GM03348 (cell line): ENCODE results near the gene CTDP1.
"Not testable (repeated sequence)": the region's sequence is repeated elsewhere in the genome, so short reads cannot be mapped to it uniquely, and the experiment has no call there.

Experiments used
- DNase-seq: peaks from one replicate; pipeline ENCODE4 v3.0.0; 2012; ENCODE audit warnings: low spot score

The CTDP1 gene

DNA sequence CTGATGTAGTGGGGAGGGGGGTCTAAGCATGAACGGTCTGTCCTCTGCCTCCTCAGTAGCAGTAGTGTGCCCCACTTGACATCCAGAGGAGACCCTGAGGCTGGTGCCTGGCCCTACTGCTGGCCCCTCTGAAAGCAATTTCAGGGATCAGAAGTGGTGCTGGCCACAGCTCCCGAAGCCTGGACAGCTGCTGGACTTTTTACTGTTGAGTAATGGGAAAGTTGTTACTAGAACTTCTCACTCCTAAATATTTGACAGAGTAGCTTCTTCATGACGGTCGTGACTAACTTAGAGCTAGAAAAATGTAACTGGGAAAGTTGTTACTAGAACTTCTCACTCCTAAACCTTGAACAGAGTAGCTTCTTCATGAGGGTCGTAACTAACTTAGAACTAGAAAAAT is 23.3 kb downstream of the CTDP1 start:
- DNase-seq: no peak

DNA sequence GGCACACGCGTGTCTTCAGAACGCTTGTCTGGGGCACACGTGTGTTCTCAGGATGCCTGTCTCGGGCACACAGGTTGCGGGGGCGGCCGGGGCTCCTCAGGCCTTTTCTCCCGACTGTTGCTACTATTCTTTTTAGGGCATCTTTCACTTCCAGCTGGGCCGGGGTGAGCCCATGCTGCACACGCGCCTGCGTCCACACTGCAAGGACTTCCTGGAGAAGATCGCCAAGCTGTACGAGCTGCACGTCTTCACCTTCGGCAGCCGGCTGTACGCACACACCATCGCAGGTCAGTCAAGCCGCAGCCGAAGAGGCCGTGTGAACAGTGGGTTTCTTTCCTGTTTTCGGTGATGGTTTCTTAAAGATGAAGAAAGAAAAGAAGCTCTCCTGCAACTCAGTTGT is 25.0 kb downstream of the CTDP1 start:
- no peak for DNase-seq

DNA sequence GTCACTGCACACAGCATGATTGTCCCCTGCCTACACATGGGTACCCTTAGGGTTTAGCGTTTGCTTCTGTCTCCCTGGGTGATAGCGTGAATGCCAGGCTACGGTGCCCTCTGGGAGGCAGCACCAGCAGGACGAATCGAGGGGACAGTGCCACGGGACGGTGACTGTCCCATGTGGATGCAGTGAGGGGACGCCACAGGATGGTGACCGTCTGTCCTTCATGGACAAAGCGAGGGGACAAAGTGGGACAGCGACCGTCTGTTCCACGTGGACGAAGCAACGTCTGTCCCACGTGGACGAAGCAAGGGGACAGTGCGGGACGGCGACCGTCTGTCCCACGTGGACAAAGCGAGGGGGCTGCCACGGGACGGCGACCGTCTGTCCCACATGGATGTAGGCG is 25.7 kb downstream of the CTDP1 start:
- no peak for DNase-seq

DNA sequence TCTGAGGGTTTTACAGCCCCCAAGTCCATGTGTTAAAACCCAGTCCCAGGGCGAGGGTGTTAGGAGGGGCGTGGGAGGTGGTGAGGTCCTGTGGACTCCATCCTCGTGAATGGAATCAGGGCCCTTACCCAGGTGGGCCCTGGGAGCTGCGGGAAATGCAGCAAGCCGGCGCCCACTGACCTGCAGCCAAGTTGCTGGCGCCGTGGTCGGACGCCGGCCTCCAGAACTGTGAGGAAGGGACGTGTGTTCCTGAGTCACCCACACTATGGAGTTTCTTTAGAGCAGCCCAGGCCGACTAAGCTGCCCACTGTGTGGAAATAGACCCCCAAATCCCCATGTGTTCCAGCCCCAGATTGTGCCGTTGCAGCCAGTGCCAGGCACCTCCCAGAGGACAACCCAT is 26.4 kb downstream of the CTDP1 start:
- no peak for DNase-seq

DNA sequence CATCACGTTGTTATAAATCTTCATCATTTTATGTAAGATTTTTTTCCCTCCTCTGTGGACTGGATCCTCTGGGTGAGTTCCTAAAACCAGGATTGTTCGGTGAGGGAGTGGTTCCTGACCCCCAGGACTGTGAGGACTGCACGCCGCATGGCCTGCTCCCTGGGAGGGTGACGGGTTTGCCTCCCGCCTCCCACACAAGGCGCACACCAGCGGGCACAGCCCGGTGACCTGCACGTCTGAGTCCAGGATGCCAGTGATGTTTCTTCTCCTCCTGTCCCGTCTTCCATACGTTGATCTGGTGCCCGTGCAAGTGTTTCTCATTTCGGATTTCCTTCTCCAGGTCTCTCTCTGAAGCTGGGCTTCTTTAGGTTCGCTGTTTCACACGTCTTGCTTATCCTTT is 27.1 kb downstream of the CTDP1 start:
- no peak for DNase-seq

DNA sequence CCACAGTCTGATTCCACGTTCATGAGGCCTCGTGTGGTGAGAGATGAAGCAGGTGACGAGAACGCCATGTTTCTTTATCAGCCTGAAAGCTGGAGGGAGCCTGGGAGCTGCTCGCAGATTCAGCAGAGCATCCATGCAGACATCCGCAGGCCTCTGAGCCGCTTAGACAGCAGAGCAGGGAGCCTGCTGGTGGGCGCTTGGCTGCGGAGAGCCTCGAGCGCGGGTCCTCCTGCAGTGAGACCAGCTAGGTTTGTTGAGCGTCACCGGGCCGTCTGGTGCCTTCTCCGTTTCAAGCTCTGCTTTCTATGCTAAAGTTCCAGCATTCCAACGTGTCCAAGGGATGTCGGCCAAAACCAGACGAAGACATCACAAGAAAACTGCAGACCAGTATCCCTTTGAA is 27.6 kb downstream of the CTDP1 start:
- DNase-seq: no peak

DNA sequence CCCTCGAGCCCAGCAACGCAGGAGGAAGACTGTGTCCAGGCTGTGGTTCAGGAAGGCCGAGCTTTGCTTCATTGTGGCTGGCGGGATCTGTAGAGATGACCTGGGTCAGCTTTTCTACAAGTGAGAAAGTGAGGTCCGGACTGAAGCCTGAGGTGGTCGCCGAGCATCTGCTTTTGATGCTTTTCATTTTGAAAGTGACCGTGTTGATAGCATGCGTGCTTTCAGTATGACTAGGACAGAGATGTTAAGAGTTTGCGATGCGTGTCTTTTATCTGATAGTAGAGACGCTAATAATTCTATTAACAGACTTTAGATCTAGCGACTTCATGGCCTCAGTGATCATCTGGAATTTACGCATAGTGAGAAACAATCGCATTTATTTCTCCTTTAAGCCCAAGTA is 28.1 kb downstream of the CTDP1 start:
- no peak for DNase-seq

DNA sequence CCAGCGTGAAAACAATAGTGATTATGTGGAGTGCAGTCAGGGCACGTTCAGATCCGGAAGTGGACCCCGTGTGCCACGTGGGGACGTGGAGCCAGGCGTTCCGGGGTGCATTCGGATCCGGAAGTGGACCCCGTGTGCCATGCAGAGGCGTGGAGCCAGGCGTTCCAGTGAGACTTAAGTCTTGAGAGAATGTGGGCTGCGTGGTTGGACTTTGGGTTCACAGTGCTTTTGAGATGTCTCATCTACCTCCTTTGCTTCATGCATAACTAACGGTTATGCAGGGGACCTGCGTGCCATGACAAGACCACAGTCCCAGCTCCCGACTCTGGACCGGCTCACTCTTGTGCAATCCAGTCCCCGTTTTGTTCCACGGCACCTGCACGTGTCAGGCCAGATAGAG is 28.8 kb downstream of the CTDP1 start:
- no peak for DNase-seq

DNA sequence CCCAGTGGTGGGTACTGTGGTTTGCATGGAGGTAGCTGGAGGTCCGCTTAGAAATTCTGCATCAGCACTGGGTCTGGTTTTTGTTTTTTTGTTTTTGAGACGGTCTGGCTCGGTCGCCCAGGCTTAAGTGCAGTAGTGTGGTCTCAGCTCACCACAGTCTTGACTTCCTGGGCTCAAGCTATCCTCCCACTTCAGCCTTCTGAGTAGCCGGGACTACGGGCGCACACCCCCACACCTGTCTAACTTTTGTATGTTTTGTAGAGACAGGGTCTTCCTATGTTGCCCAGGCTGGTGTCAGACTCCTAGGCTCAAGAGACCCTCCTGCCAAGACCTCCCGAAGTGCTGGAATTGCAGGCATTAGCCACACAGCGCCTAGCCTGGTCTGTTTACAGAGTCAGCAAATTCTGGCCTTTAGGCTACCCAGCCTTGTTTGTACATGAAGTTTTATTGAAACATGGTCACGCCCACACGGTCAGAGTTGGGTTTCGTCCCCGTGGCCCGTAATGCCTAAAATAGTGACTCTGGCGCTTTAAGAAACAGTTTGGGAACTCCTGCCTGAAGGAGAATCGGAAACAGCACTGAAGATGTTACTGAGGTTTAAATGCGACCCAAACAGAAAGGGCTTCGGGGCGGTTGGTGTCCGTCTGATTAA is 32.7 kb downstream of the CTDP1 start:
- DNase-seq: no peak

DNA sequence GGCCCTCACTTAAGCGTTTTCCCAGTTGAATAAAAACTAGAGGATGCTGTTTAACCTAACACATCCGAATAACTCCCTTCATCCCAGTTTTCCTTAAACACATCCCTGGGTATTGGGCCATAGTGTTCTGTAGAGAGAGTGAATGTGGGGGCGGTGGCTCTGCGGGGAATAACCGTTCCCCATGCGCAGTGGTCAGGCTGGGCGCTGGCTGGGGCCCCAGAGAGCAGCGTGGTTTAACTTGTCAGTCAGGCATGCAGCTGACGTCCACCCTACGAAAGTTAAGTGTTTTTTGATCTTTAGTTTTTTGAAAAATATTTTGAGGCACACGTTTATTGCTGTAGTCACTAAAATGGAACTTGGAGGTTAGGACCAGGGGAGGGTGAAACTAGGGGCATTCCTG is 33.7 kb downstream of the CTDP1 start:
- DNase-seq: no peak

DNA sequence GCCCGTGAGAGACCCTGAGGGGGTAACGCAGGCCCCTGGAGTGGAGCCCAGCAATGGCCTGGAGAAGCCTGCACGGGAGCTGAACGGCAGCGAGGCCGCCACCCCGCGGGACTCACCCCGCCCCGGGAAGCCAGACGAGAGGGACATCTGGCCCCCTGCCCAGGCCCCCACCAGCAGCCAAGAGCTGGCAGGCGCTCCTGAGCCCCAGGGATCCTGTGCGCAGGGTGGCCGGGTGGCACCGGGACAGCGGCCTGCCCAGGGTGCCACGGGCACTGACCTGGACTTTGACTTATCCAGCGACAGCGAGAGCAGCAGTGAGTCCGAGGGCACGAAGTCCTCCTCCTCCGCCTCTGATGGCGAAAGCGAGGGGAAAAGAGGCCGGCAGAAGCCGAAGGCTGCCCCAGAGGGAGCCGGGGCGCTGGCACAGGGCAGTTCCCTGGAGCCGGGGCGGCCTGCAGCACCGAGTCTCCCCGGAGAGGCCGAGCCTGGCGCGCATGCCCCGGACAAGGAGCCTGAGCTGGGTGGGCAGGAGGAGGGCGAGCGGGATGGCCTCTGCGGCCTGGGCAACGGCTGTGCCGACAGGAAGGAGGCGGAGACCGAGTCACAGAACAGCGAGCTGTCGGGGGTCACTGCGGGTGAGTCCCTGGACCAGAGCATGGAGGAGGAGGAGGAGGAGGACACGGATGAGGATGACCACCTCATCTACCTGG is 35.1 kb downstream of the CTDP1 start:
- DNase-seq: no peak

DNA sequence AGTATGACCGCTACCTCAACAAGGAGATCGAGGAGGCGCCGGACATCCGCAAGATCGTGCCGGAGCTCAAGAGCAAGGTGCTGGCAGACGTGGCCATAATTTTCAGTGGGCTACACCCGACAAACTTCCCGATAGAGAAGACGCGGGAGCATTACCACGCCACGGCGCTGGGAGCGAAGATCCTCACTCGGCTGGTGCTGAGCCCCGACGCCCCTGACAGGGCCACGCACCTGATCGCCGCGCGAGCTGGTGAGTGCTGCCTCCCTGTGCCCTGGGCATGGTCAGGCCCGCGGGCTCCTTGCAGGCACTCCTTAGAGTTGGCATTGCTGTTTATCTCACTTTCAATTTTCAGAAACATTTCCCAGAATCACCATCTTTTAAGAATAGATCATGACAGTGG is 35.7 kb downstream of the CTDP1 start:
- DNase-seq: no peak

DNA sequence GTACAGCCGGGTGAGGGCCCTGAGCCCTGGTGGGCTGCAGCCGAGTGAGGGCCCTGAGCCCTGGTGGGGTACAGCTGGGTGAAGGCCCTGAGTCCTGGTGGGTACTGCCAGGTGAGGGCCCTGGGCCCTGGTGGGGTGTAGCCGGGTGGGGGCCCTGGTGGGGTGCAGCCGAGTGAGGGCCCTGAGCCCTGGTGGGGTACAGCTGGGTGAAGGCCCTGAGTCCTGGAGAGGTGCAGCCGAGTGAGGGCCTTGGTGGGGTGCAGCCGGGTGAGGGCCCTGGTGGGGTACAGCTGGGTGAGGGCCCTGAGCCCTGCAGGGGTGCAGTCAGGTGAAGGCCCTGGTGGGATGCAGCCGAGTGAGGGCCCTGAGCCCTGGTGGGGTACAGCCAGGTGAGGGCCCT is 37.5 kb downstream of the CTDP1 start:
- no peak for DNase-seq

DNA sequence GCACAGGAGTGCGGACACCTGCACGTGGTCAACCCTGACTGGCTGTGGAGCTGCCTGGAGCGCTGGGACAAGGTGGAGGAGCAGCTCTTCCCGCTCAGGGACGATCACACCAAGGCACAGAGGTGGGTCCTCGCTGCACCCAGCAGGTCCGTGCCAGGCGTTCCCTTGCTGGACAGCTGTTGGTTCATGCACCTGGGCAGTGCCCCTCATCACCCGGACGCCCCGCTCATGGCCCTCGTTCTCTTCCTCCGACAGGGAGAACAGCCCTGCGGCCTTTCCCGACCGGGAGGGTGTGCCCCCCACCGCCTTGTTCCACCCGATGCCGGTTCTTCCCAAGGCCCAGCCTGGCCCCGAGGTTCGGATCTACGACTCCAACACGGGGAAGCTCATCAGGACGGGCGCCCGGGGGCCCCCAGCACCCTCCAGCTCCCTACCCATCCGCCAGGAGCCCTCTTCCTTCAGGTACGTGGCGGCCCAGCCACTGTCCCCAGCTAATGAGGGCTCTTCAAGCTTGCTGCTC is 38.0 kb downstream of the CTDP1 start:
- DNase-seq: no peak

DNA sequence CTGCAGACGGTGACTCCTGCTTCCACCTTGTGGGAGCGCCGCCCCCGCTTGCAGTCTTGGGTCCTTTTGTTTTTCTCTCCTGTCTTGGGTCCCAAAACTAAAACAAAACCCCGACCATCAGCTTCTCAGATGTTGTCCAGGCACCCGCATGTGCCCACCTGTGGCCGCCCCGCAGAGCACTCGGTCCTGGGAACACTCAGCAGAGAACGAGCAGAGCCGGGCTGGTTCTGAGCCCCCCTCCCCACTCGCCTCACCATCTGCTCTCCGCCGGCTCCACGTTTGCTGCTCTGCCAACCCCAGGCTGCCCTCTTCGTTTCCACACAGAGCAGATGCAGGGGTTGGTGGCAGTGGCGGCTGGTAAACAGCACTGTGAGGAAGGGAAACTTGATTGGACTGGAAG is 38.5 kb downstream of the CTDP1 start:
- no peak for DNase-seq

DNA sequence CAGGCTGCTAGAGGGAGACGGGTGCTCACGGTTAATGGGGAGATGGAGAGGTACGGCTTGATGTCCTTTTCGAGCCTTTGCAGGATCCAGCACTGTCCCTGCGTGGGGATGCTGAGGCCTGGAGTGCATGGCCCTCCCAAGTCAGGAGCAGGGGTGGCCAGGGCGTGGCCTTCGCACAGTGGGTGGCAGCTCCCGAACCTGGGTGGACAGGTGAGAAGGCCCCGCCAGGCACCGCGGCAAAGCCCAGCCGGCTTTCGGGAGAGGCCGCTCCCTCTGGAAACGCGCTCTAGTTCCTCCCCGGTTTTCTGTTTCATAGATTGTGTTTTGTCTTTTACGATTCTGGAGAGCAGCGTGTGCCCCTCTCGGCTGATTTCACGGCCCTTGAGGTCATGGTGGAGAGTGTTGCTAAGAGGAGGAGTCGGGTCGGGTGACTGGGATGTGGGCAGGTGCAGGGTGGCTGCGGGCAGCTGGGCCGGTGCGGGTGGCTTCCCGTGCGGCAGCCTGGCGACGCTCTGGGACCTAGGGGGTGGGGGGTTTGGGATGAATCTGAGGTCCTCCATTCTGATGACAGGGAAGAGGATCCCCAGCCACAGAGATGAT is 39.4 kb downstream of the CTDP1 start:
- DNase-seq: no peak

DNA sequence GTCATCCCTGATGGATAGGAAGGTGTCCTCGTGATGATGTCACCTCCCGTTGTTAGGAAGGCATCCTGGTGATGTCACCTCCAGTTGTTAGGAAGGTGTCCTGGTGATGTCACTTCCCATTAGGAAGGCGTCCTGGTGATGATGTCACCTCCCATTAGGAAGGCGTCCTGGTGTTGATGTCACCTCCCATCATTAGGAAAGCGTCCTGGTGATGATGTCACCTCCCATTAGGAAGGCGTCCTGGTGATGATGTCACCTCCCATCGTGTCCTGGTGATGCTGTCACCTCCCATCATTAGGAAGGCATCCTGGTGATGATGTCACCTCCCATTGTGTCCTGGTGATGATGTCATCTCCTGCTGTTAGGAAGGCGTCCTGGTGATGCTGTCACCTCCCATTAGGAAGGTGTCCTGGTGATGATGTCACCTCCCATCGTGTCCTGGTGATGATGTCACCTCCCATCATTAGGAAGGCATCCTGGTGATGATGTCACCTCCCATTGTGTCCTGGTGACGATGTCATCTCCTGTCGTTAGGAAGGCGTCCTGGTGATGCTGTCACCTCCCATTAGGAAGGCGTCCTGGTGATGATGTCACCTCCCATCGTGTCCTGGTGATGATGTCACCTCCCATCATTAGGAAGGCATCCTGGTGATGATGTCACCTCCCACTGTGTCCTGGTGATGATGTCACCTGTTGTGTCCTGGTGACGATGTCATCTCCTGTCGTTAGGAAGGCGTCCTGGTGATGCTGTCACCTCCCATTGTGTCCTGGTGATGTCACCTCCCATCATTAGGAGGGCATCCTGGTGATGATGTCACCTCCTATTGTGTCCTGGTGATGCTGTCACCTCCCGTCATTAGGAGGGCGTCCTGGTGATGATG is 40.1 kb downstream of the CTDP1 start:
- DNase-seq: not testable (repeated sequence)

DNA sequence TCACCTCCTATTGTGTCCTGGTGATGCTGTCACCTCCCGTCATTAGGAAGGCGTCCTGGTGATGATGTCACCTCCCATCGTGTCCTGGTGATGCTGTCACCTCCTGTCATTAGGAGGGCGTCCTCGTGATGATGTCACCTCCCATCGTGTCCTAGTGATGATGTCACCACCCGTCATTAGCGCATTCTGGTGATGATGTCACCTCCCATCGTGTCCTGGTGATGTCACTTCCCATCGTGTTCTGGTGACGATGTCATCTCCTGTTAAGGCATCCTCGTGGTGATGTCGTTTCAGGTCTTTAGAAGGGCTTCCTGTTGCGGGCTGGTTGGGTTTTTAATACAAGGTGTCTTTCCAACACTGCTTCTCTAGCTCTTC is 40.7 kb downstream of the CTDP1 start:
- no peak for DNase-seq

DNA sequence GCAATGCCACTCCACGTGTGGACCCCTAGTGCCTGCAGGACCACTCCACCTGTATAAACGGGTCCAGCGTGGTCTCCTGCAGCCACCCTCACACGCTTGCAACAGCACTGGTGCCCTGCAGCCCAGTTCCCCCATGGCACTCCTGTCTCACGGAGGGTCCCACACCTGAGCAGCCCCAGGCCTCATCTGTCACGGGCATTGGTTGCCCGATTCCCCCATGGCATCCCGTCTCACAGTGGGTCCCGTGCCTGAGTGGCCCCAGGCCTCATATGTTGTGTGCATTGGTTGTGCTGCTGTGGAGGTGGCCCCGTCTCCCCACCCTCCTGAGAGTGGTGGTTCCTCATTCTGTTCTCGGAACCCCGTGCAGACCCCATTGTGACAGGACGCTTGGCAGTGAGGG is 43.4 kb downstream of the CTDP1 start:
- DNase-seq: no peak

DNA sequence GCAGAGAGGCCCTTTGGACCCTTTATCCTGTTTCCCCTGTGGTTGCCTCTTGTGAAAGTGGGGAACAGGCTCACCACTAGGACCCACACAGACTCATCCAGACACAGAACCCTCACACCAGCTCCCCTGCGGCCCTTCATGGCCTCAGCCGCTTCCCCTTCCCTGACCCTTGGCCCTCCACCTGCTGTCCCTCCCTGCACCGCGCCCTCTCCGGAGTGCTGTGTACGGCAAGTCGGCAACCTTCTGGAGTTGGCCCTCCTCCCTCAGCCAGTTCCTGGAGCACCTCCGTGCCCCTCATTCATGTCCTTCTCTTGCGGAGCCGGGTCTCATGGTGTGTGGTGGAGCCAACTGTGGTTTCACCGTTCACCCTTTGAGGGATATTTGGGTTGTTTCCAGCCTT is 44.0 kb downstream of the CTDP1 start:
- no peak for DNase-seq

DNA sequence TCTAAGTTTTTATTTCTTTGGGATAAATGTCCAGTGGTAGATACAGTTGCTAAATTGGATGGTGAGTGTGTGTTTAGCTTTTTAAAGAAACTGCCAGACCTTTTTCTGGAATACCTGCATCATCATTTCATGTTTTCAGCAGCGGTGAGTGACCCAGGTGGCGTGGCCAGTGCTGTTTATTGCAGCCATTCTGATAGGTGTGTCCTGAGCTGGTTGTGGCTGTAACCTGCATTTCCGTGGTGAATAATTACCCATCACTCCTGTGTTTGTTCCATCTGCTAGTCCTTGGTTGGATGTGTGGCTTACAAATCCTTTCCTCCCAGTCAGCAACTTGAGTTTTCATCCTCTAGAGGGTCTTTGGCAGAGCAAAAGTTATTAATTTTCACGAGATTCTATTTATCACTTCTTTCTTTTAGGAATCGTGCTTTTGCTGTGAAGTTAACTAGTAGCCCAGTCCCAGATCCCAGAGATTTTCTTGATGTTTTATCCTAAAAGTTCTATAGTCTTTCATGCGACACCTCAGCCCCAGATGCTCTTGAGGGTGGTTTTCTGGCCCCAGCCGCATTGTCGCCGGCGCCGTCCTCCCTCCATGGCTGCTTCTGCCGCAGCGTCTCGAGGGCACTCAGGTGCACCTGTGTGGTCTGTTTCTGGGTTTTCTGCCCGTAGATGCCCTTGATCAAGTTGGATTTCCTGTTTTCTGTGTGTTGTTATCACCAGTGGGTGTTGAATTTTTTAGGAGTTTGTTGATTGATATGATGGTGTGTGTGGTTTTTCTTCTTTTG is 44.9 kb downstream of the CTDP1 start:
- no peak for DNase-seq

DNA sequence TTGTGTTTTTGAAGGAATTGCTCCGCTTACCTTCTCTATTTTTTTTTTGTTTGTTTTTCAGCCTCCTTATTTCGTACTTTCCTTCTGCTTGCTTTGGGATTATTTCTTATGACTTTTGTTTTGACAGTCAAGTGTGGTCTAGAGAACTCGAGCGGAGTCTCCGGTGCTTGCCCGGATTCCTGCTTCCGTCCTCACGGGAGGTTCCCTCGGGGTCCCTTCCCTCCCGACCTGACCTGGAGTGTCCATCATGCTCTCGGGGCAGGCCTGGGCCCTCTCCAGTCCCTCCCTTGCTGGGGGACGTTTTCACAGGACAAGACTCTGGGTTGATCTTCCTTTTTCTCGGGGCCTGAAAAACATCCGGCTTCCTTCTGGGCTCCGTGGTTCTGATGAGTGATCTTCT is 45.9 kb downstream of the CTDP1 start:
- no peak for DNase-seq
